WTC11 (cell line): ENCODE measurements around the gene SIGLEC15. TPM values are rescaled to one million over a fixed set of nuclear protein-coding genes. Genes with fewer than 3 reads are reported as not detected.
"Not testable (repeated sequence)": the region's sequence is repeated elsewhere in the genome, so short reads cannot be mapped to it uniquely, and the experiment has no call there.

Experiments
- ATAC-seq: fragments of 200-7000 bp; cut with Tn5 transposase; 2 replicates; pipeline ENCODE4 v1.10.0; 2021; ENCODE audit warnings: mild to moderate bottlenecking, moderate library complexity
- CTCF ChIA-PET: fragments of 300-600 bp; sonication (Branson Sonifier 250); formaldehyde crosslinking; loops from one replicate; lab custom pipeline; 2021; ENCODE audit warnings: antibody characterized with exemption; lab: Charles Lee
- POLR2A ChIA-PET: fragments of 350-600 bp; sonication (Branson Sonifier 250); formaldehyde crosslinking; loops from one replicate; lab custom pipeline; 2021; ENCODE audit warnings: antibody characterized with exemption; lab: Charles Lee
- DNase-seq: peaks from one replicate; pipeline ENCODE4 v3.0.0; 2021; ENCODE audit warnings: low spot score
- H3K27ac Mint-ChIP-seq: 2 replicates; pipeline ENCODE4 v1.8.0; 2021; ENCODE audit warnings: mixed read lengths
- H3K27me3 Mint-ChIP-seq: 2 replicates; pipeline ENCODE4 v1.8.0; 2021; ENCODE audit warnings: low read depth, mild to moderate bottlenecking, moderate library complexity, mixed read lengths
- H3K36me3 Mint-ChIP-seq: 2 replicates; pipeline ENCODE4 v1.8.0; 2021; ENCODE audit warnings: mixed read lengths
- H3K4me1 Mint-ChIP-seq: 2 replicates; pipeline ENCODE4 v1.8.0; 2022; ENCODE audit warnings: mixed read lengths
- H3K4me3 Mint-ChIP-seq: 2 replicates; pipeline ENCODE4 v1.8.0; 2021; ENCODE audit warnings: mild to moderate bottlenecking, moderate library complexity, mixed read lengths
- H3K9me3 Mint-ChIP-seq: 2 replicates; pipeline ENCODE4 v1.8.0; 2021; ENCODE audit warnings: mixed read lengths
- ATF3 ChIP-seq: sonication (generic); formaldehyde crosslinking; conservative IDR thresholded peaks from 2 replicates; pipeline ENCODE4 v1.8.1; 2022; ENCODE audit warnings: mild to moderate bottlenecking, missing genetic modification reagents
- CREM ChIP-seq: sonication (generic); formaldehyde crosslinking; IDR thresholded peaks from 2 replicates; pipeline ENCODE4 v1.8.1; 2022; ENCODE audit warnings: mild to moderate bottlenecking, missing genetic modification reagents, moderate library complexity
- CTCF ChIP-seq: fragments of 200-600 bp; IDR thresholded peaks from 2 replicates; pipeline ENCODE4 v1.8.0; 2022; ENCODE audit warnings: antibody characterized with exemption
- ELF4 ChIP-seq: sonication (generic); formaldehyde crosslinking; IDR thresholded peaks from 2 replicates; pipeline ENCODE4 v1.8.1; 2022; ENCODE audit warnings: low read depth, mild to moderate bottlenecking, moderate library complexity, missing genetic modification reagents
- EMX1 ChIP-seq: fragments of 250-450 bp; sonication (Bioruptor Pico); IDR thresholded peaks from 2 replicates; pipeline ENCODE4 v1.8.0; 2021; ENCODE audit warnings: mild to moderate bottlenecking
- ERG ChIP-seq: fragments of 250-450 bp; sonication (Bioruptor Pico); IDR thresholded peaks from 2 replicates; pipeline ENCODE4 v1.8.0; 2021; ENCODE audit warnings: mild to moderate bottlenecking
- FOXJ3 ChIP-seq: sonication (generic); formaldehyde crosslinking; IDR thresholded peaks from 2 replicates; pipeline ENCODE4 v1.9.0; 2021; ENCODE audit warnings: missing genetic modification reagents, mild to moderate bottlenecking, borderline replicate concordance
- FOXP1 ChIP-seq: sonication (generic); formaldehyde crosslinking; IDR thresholded peaks from 2 replicates; pipeline ENCODE4 v1.8.0; 2022; ENCODE audit warnings: missing genetic modification reagents, mild to moderate bottlenecking, moderate library complexity, borderline replicate concordance
- GTF2I ChIP-seq: fragments of 250-450 bp; sonication (Bioruptor Pico); conservative IDR thresholded peaks from 2 replicates; pipeline ENCODE4 v1.4.0; 2021; ENCODE audit warnings: mild to moderate bottlenecking
- KAT7 ChIP-seq: sonication (generic); formaldehyde crosslinking; IDR thresholded peaks from 2 replicates; pipeline ENCODE4 v1.8.1; 2023; ENCODE audit warnings: missing genetic modification reagents, mild to moderate bottlenecking, borderline replicate concordance
- NFE2L1 ChIP-seq: sonication (generic); formaldehyde crosslinking; IDR thresholded peaks from 2 replicates; pipeline ENCODE4 v1.8.1; 2023; ENCODE audit warnings: missing genetic modification reagents
- NFYB ChIP-seq: sonication (generic); formaldehyde crosslinking; conservative IDR thresholded peaks from 2 replicates; pipeline ENCODE4 v1.8.0; 2022; ENCODE audit warnings: low read depth, missing genetic modification reagents
- NR1H2 ChIP-seq: sonication (generic); formaldehyde crosslinking; IDR thresholded peaks from 2 replicates; pipeline ENCODE4 v1.9.0; 2021; ENCODE audit warnings: mild to moderate bottlenecking, moderate library complexity, missing genetic modification reagents
- RELA ChIP-seq: sonication (generic); formaldehyde crosslinking; IDR thresholded peaks from 2 replicates; pipeline ENCODE4 v1.8.1; 2022; ENCODE audit warnings: missing genetic modification reagents, mild to moderate bottlenecking, borderline replicate concordance
- SP1 ChIP-seq: sonication (generic); formaldehyde crosslinking; conservative IDR thresholded peaks from 2 replicates; pipeline ENCODE4 v1.8.1; 2022; ENCODE audit warnings: missing genetic modification reagents
- TCF7 ChIP-seq: sonication (generic); formaldehyde crosslinking; IDR thresholded peaks from 2 replicates; pipeline ENCODE4 v1.8.0; 2022; ENCODE audit warnings: mild to moderate bottlenecking, low read depth, missing genetic modification reagents, moderate library complexity
- TEAD1 ChIP-seq: sonication (generic); formaldehyde crosslinking; IDR thresholded peaks from 2 replicates; pipeline ENCODE4 v1.8.0; 2022; ENCODE audit warnings: mild to moderate bottlenecking, missing genetic modification reagents
- TEAD4 ChIP-seq: sonication (generic); formaldehyde crosslinking; IDR thresholded peaks from 2 replicates; pipeline ENCODE4 v1.8.0; 2022; ENCODE audit warnings: mild to moderate bottlenecking, missing genetic modification reagents
- USF1 ChIP-seq: sonication (generic); formaldehyde crosslinking; IDR thresholded peaks from 2 replicates; pipeline ENCODE4 v1.8.0; 2022; ENCODE audit warnings: mild to moderate bottlenecking, missing genetic modification reagents
- ZNF138 ChIP-seq: sonication (generic); formaldehyde crosslinking; conservative IDR thresholded peaks from 2 replicates; pipeline ENCODE4 v1.8.1; 2022; ENCODE audit warnings: mild to moderate bottlenecking, moderate library complexity, missing genetic modification reagents
- ZNF423 ChIP-seq: fragments of 250-450 bp; sonication (Bioruptor Pico); IDR thresholded peaks from 2 replicates; pipeline ENCODE4 v2.1.2; 2022; ENCODE audit warnings: mild to moderate bottlenecking, moderate library complexity
- total RNA-seq: library from RNA; stranded (reverse); gene quantifications from 3 replicates; pipeline ENCODE4 v1.2.3, GENCODE V29; 2021
- TF ChIP-seq, protein P1 (sequence below): sonication (generic); formaldehyde crosslinking; IDR thresholded peaks from 2 replicates; pipeline ENCODE4 v1.8.1; 2022; ENCODE audit warnings: low read depth, mild to moderate bottlenecking, moderate library complexity, missing genetic modification reagents, borderline replicate concordance

Gene SIGLEC15
- total RNA-seq, 1 experiment from 2014 or later: not detected

DNA sequence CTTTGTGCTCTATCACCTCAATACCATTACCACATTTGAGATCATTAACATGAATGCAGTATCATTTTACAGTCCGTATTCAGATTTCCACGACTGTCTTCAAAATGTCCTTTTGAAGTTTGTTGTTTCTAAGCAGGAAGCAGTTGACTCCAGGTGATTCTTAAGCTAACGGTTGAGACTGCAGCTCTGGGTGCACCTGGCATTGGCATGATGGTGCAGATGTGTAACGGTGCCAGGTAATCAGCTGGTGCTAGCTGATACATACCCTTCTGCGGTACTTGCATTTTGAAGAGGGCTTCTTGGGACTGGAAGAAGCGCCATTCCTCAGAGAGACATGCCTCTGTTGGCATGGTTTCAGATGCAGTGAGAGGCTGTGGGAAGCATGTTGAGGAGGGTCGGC, 19.5 kb downstream of the SIGLEC15 start (continued):
- no peak for TF ChIP-seq CTCF
- no peak for TF ChIP-seq ATF3 (CRISPR knock-in tag)
- TF ChIP-seq ERG (CRISPR knock-in tag): no peak
- no peak for TF ChIP-seq ELF4
- TF ChIP-seq USF1 (CRISPR knock-in tag): no peak
- no peak for TF ChIP-seq SP1 (CRISPR knock-in tag)
- no peak for TF ChIP-seq KAT7

DNA sequence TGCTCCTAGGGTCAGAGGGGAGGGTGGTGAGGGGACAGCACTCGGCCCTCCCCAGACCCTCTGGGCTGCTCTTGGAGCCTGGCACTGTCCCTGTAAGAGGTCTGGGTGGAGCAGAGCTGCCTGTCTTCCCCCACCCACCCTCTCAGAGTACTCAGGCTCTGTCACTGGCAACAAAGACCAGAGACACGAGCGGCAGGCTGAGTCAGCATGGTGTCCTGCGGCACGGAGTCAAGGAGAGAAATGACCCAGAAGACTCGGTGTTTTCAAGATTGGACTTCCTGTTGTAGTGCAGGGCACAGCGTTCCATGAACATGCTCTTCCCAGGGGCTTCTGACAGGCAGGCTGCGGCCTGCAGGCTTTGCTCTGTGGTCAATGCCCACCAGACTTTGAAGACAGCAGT, 19.9 kb downstream of the SIGLEC15 start:
- no peaks in the 10 kb centered on the region for H3K9me3 Mint-ChIP-seq
- no peak overlapping the region for H3K27ac Mint-ChIP-seq
- POLR2A ChIA-PET: no interaction called here
- CTCF ChIA-PET: interaction anchor here (1.3 to 1.4 kb wide), 2 partner anchors 35 to 123 kb away, joined by 3 to 7 read pairs; no protein-coding TSS in a partner anchor
- no peak overlapping the region for H3K4me3 Mint-ChIP-seq
- TF ChIP-seq ZNF138 (CRISPR knock-in tag) (no peak), NFE2L1 (CRISPR knock-in tag) (no peak), NR1H2 (CRISPR knock-in tag) (no peak), FOXP1 (CRISPR knock-in tag) (no peak), GTF2I (CRISPR knock-in tag) (no peak)
- TF ChIP-seq, protein P1, sequence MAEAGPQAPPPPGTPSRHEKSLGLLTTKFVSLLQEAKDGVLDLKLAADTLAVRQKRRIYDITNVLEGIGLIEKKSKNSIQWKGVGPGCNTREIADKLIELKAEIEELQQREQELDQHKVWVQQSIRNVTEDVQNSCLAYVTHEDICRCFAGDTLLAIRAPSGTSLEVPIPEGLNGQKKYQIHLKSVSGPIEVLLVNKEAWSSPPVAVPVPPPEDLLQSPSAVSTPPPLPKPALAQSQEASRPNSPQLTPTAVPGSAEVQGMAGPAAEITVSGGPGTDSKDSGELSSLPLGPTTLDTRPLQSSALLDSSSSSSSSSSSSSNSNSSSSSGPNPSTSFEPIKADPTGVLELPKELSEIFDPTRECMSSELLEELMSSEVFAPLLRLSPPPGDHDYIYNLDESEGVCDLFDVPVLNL (CRISPR knock-in tag): no peak
- H3K27me3 Mint-ChIP-seq: no peaks in the 10 kb centered on the region
- DNase-seq: no peak
- peaks cover 1% of the 10 kb centered on the region; the same call in 1 of the 2 replicates for H3K4me1 Mint-ChIP-seq
- no peaks in the 10 kb centered on the region; the same call in 1 of the 2 replicates for H3K36me3 Mint-ChIP-seq
- ATAC-seq: no peak

DNA sequence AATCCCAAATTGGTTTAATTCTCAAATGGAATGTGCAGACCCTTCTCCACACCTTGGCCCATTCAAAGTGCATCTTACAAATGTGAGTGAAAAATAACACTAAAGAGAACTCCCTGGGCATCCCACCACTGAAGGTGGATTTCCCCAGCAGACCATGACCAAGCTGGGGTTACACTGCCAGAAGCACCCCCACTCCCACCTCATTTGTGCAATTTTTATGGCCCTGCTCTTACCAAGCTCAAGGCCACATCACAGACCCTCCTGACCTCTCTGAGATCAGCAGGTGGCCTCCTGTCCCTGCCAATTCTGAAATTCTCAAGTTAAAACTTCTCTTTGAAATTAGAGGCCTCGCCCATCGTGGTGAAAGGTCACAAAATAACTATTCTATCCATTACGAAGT, 21.6 kb downstream of the SIGLEC15 start:
- no peak for TF ChIP-seq USF1 (CRISPR knock-in tag)
- no peak for TF ChIP-seq ZNF423
- no peak for TF ChIP-seq TCF7
- TF ChIP-seq RELA (CRISPR knock-in tag): no peak
- no peak for TF ChIP-seq TEAD4
- TF ChIP-seq EMX1 (CRISPR knock-in tag): no peak
- TF ChIP-seq FOXJ3 (CRISPR knock-in tag): no peak
- no peak for TF ChIP-seq CREM (CRISPR knock-in tag)
- TF ChIP-seq ELF4: no peak
- no peak for TF ChIP-seq TEAD1 (CRISPR knock-in tag)
- TF ChIP-seq NFYB (CRISPR knock-in tag): no peak
- no peak overlapping the region for H3K4me3 Mint-ChIP-seq
- no peaks in the 10 kb centered on the region for H3K27me3 Mint-ChIP-seq
- POLR2A ChIA-PET: no interaction called here
- ATAC-seq: no peak
- DNase-seq: no peak
- CTCF ChIA-PET: interaction anchor here (0.9 kb wide), 1 partner anchor 124 kb away, joined by 3 read pairs; no protein-coding TSS in a partner anchor
- no peak overlapping the region for H3K27ac Mint-ChIP-seq
- no peaks in the 10 kb centered on the region; the same call in 1 of the 2 replicates for H3K36me3 Mint-ChIP-seq
- no peaks in the 10 kb centered on the region for H3K4me1 Mint-ChIP-seq
- H3K9me3 Mint-ChIP-seq: no peaks in the 10 kb centered on the region

DNA sequence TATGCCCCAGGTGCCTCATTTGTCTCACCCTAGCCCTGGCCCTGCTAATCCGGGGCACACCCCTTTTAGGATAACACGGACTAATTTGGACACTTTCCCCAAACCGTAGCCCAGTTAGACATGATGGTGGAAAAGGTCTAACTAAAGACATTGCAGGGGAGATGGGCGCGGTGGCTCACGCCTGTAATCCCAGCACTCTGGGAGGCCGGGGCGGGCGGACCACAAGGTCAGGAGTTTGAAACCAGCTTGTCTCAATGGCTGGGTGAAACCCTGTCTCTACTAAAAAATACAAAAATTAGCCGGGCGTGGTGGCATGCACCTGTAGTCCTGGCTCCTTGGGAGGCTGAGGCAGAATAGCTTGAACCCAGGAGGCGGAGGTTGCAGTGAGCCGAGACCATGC, 23.2 kb downstream of the SIGLEC15 start:
- CTCF ChIA-PET: interaction anchor here (0.6 to 1.3 kb wide), 6 partner anchors 9 to 225 kb away, joined by 3 to 4 read pairs (median 4); no protein-coding TSS in a partner anchor
- H3K9me3 Mint-ChIP-seq, H3K36me3 Mint-ChIP-seq, H3K27me3 Mint-ChIP-seq, ATAC-seq, H3K27ac Mint-ChIP-seq, DNase-seq, H3K4me1 Mint-ChIP-seq, H3K4me3 Mint-ChIP-seq: not testable (repeated sequence)
- POLR2A ChIA-PET: interaction anchor here (0.6 kb wide), 1 partner anchor 137 kb away, joined by 3 read pairs; no protein-coding TSS in a partner anchor
